SK-N-SH (cell line): ENCODE results near the gene DIS3L2. TPM values are rescaled to one million over a fixed set of nuclear protein-coding genes. Genes with fewer than 3 reads are reported as not detected.

Experiments used
- CTCF ChIA-PET: fragments of 300-600, 350-600 bp; formaldehyde crosslinking; extraction: SDS; loops from one replicate; lab custom pipeline; 2021; lab: Yijun Ruan, JAX
- POLR2A ChIA-PET: fragments of 350-600 bp; sonication (Branson Sonifier 250); formaldehyde crosslinking; extraction: SDS; loops from one replicate; lab custom pipeline; 2020; ENCODE audit warnings: antibody characterized with exemption, inconsistent platforms; lab: Yijun Ruan, JAX
- DNase-seq: peaks from one replicate; pipeline ENCODE4 v3.0.0; 2012
- H2AFZ ChIP-seq: fragments of 200-600 bp; sonication (generic); 2 replicates; pipeline ENCODE4 v1.8.1; 2016; ENCODE audit warnings: antibody characterized with exemption, mild to moderate bottlenecking, low read depth
- H3F3A ChIP-seq: fragments of 200-600 bp; sonication (generic); replicated peaks from 2 replicates; pipeline ENCODE3; 2016; ENCODE audit warnings: antibody characterized with exemption, mild to moderate bottlenecking; ENCODE audit not compliant: insufficient read depth
- H3K27ac ChIP-seq, 2 experiments: fragments of 200-500 bp in 1 of 2; fragments of 200-600 bp in 1 of 2; sonication (Bioruptor generic) in 1 of 2; sonication (generic), shearing (Covaris generic) in 1 of 2; 2 replicates each; pipeline versions ENCODE4 v1.5.1 to v1.6.1; 2014 to 2016; ENCODE audit warnings: low read depth in 2 of 2, inconsistent platforms in 1 of 2, low read length in 1 of 2, mild to moderate bottlenecking in 1 of 2, mixed read lengths in 1 of 2
- H3K27me3 ChIP-seq: fragments of 200-600 bp; sonication (generic), shearing (Covaris generic); 2 replicates; pipeline ENCODE4 v1.6.1; 2016; ENCODE audit warnings: mixed run types; ENCODE audit not compliant: insufficient read depth
- H3K36me3 ChIP-seq, 2 experiments: fragments of 200-500 bp in 1 of 2; fragments of 200-600 bp in 1 of 2; sonication (Bioruptor generic) in 1 of 2; sonication (generic) in 1 of 2; replicated peaks in 1 of 2; 2 replicates each; pipeline versions ENCODE3 to v1.5.1; 2014 to 2016; ENCODE audit warnings: low read length in 1 of 2, mild to moderate bottlenecking in 1 of 2; ENCODE audit not compliant: insufficient read depth in 2 of 2, control insufficient read depth in 1 of 2
- H3K4me1 ChIP-seq, 2 experiments: fragments of 200-500 bp in 1 of 2; fragments of 200-600 bp in 1 of 2; sonication (Bioruptor generic) in 1 of 2; sonication (generic), shearing (Covaris generic) in 1 of 2; 2 replicates each; pipeline versions ENCODE4 v1.5.1 to v1.6.1; 2014 to 2016; ENCODE audit warnings: low read depth in 1 of 2, low read length in 1 of 2, mixed run types in 1 of 2; ENCODE audit not compliant: insufficient read depth in 2 of 2, control insufficient read depth in 1 of 2
- H3K4me2 ChIP-seq: fragments of 200-600 bp; sonication (generic), shearing (Covaris generic); 2 replicates; pipeline ENCODE4 v1.6.1; 2017; ENCODE audit warnings: mixed run types
- H3K4me3 ChIP-seq, 2 experiments: fragments of 200-500 bp in 1 of 2; fragments of 200-600 bp in 1 of 2; sonication (Bioruptor generic) in 1 of 2; sonication (generic), shearing (Covaris generic) in 1 of 2; 2 replicates each; pipeline versions ENCODE4 v1.5.1 to v1.8.1; 2014 to 2016; ENCODE audit warnings: low read depth in 2 of 2, inconsistent platforms in 1 of 2, low read length in 1 of 2, mild to moderate bottlenecking in 1 of 2, mixed read lengths in 1 of 2, moderate library complexity in 1 of 2
- H3K79me2 ChIP-seq: fragments of 200-600 bp; sonication (generic); 2 replicates; pipeline ENCODE4 v1.8.1; 2017; ENCODE audit warnings: mild to moderate bottlenecking; ENCODE audit not compliant: insufficient read depth
- H3K9ac ChIP-seq: fragments of 200-600 bp; sonication (generic); 2 replicates; pipeline ENCODE4 v1.6.1; 2017; ENCODE audit warnings: mixed run types
- H3K9me2 ChIP-seq: fragments of 200-600 bp; sonication (generic); 2 replicates; pipeline ENCODE4 v1.6.1; 2017; ENCODE audit warnings: mixed run types
- H3K9me3 ChIP-seq: fragments of 200-600 bp; sonication (generic); 2 replicates; pipeline ENCODE4 v1.6.1; 2017; ENCODE audit warnings: mixed run types, mild to moderate bottlenecking, moderate library complexity
- H4K20me1 ChIP-seq: fragments of 200-600 bp; sonication (generic); 2 replicates; pipeline ENCODE4 v1.6.1; 2017; ENCODE audit warnings: mild to moderate bottlenecking, mixed run types; ENCODE audit not compliant: insufficient read depth
- CHD2 ChIP-seq: fragments of 150-350 bp; IDR thresholded peaks from 2 replicates; pipeline ENCODE4 v1.6.1; 2018; ENCODE audit warnings: low read length; ENCODE audit not compliant: partially characterized antibody
- EZH2phosphoT487 ChIP-seq: fragments of 200-600 bp; sonication (generic); IDR thresholded peaks from 2 replicates; pipeline ENCODE4 v1.6.1; 2017; ENCODE audit warnings: low read depth, mixed run types, mild to moderate bottlenecking, antibody characterized with exemption, moderate library complexity, borderline replicate concordance
- GATA2 ChIP-seq: sonication (generic); formaldehyde crosslinking; IDR thresholded peaks from 2 replicates; pipeline ENCODE4 v1.5.0; 2020; ENCODE audit warnings: mild to moderate bottlenecking, missing genetic modification reagents
- IRF3 ChIP-seq: fragments of 150-350 bp; IDR thresholded peaks from 2 replicates; pipeline ENCODE4 v1.6.1; 2016; ENCODE audit warnings: mild to moderate bottlenecking, low read depth, low read length
- JUND ChIP-seq: IDR thresholded peaks from 2 replicates; pipeline ENCODE4 v1.4.0; 2012
- MXI1 ChIP-seq: IDR thresholded peaks from 2 replicates; pipeline ENCODE4 v1.6.1; 2012; ENCODE audit warnings: mild to moderate bottlenecking, low read depth, low read length, improper control_type of control experiment
- NFIC ChIP-seq: IDR thresholded peaks from 2 replicates; pipeline ENCODE4 v1.4.0; 2012; ENCODE audit warnings: borderline replicate concordance
- POLR2AphosphoS5 ChIP-seq: IDR thresholded peaks from 2 replicates; pipeline ENCODE4 v1.6.1; 2012; ENCODE audit warnings: low read depth, low read length
- RXRA ChIP-seq: IDR thresholded peaks from 2 replicates; pipeline ENCODE4 v1.4.0; 2012; ENCODE audit warnings: low read depth, mild to moderate bottlenecking, borderline replicate concordance
- SMC3 ChIP-seq: IDR thresholded peaks from 2 replicates; pipeline ENCODE4 v1.6.1; 2012; ENCODE audit warnings: low read depth, low read length, improper control_type of control experiment
- TEAD4 ChIP-seq: IDR thresholded peaks from 2 replicates; pipeline ENCODE4 v1.4.0; 2012; ENCODE audit warnings: mild to moderate bottlenecking, borderline replicate concordance; ENCODE audit not compliant: insufficient read depth
- YY1 ChIP-seq: IDR thresholded peaks from 2 replicates; pipeline ENCODE4 v1.4.0; 2012; ENCODE audit warnings: low read depth, mild to moderate bottlenecking
- WGBS: methylation state at CpG from one replicate; pipeline ENCODE4 v1.1.6; 2017; ENCODE audit warnings: low lambda C conversion rate; 5-methylcytosine and 5-hydroxymethylcytosine counted together
- polyA plus RNA-seq, 3 experiments: library from polyadenylated mRNA; depleted of rRNA; stranded (reverse); fragments of >200 nt; gene quantifications; 2 replicates each; pipeline ENCODE4 v1.2.3, GENCODE V29; 2012
- TF ChIP-seq, protein P1 (sequence below): IDR thresholded peaks from 2 replicates; pipeline ENCODE4; 2012
- TF ChIP-seq, protein P2 (sequence below): IDR thresholded peaks from 2 replicates; pipeline ENCODE4 v1.4.0; 2012; ENCODE audit warnings: low read depth, borderline replicate concordance

The DIS3L2 gene
- polyA plus RNA-seq, 1 of the 3 experiments (the other 2 are of a cell fraction), result 17.9 TPM

DNA sequence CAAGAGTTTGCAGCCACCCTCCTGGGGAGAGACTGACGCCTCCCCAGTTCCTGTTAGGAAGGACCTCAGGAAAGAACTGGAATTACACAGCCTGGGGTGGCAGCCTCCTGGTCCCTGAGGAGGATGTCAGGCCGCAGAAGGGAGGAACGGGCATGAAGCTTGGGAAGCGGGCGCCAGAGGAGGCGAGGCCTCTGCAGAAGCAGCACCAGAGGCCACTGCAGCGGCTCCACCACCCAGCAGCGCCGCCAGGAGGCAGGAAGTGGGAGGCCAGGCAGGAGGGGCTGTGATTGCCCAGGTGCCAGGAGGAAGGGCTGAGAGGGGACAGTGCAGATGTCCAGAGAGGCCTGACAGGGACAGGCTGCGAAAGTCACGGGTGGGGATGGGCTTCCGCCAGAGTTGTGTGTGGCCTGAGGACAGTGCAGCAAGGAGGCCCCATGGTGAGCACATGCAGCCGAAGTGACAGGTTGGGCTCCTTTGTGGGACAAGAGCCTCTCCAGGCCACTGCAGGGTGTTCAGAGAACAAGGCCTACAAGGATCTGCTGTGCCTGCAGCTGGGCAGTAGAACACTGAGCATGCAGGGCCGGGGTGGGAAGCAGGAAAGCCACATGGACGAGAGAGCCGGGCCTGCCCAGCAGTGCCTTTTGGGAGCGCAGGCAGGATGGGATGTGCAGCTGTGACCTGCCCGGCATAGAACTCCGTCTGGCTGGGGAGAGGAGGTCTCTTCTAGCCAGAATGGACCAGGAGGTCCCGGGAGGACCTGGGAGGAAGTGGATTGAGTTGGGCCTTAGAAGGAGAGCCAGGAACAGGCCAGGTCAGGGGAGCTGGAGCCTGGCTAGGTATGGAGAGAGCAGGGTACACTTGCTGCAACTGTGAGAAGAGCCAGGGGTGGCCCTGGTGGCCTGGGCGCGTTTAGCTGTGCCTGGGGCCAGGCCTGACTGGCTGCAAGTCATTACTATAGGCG is 377.9 kb downstream of the DIS3L2 start:
- Histone ChIP-seq H3K9me3 (no peaks in the 10 kb centered on the region), H3K9ac (no peak overlapping the region), H4K20me1 (no peaks in the 10 kb centered on the region), H3F3A (no peaks in the 10 kb centered on the region), H3K4me2 (no peak overlapping the region), H3K79me2 (no peaks in the 10 kb centered on the region), H3K27ac (no peak overlapping the region), H3K4me1 (no peaks in the 10 kb centered on the region), H3K9me2 (no peaks in the 10 kb centered on the region), H2AFZ (no peak overlapping the region), H3K4me3 (no peak overlapping the region), H3K27me3 (no peaks in the 10 kb centered on the region), H3K36me3 (peaks cover 0 to 2% of the 10 kb centered on the region in 2 experiments)
- TF ChIP-seq POLR2AphosphoS5 (no peak), SMC3 (no peak), JUND (no peak), YY1 (no peak), CHD2 (no peak), IRF3 (no peak), TEAD4 (no peak), EZH2phosphoT487 (no peak), NFIC (no peak), RXRA (no peak), GATA2 (no peak), MXI1 (no peak)
- TF ChIP-seq, protein P1, sequence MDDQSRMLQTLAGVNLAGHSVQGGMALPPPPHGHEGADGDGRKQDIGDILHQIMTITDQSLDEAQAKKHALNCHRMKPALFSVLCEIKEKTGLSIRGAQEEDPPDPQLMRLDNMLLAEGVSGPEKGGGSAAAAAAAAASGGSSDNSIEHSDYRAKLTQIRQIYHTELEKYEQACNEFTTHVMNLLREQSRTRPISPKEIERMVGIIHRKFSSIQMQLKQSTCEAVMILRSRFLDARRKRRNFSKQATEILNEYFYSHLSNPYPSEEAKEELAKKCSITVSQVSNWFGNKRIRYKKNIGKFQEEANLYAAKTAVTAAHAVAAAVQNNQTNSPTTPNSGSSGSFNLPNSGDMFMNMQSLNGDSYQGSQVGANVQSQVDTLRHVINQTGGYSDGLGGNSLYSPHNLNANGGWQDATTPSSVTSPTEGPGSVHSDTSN, result no peak
- TF ChIP-seq, protein P2, sequence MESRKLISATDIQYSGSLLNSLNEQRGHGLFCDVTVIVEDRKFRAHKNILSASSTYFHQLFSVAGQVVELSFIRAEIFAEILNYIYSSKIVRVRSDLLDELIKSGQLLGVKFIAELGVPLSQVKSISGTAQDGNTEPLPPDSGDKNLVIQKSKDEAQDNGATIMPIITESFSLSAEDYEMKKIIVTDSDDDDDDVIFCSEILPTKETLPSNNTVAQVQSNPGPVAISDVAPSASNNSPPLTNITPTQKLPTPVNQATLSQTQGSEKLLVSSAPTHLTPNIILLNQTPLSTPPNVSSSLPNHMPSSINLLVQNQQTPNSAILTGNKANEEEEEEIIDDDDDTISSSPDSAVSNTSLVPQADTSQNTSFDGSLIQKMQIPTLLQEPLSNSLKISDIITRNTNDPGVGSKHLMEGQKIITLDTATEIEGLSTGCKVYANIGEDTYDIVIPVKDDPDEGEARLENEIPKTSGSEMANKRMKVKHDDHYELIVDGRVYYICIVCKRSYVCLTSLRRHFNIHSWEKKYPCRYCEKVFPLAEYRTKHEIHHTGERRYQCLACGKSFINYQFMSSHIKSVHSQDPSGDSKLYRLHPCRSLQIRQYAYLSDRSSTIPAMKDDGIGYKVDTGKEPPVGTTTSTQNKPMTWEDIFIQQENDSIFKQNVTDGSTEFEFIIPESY, result no peak
- CTCF ChIA-PET, result interaction anchor here (0.6 to 2.4 kb wide), 6 partner anchors 12 to 440 kb away, joined by 3 to 11 read pairs (median 4); partner anchors contain the start of gene NPPC
- POLR2A ChIA-PET, result no interaction called here
- DNase-seq, result no peak
- WGBS, result 94% methylated on average over 14 of the region's 23 CpGs
